Activated B cell treated with CpG ODN at 0.5 μM for 24 hours (primary cell): ENCODE measurements around the gene MAML2. TPM values are rescaled to one million over a fixed set of nuclear protein-coding genes. Genes with fewer than 3 reads are reported as not detected.

Source experiments
- ATAC-seq: fragments of 200-7000 bp; cut with Tn5 transposase; one replicate; pipeline ENCODE4 v1.10.0; 2021; ENCODE audit warnings: low read depth, mild to moderate bottlenecking, moderate library complexity
- CTCF ChIA-PET: fragments of 350-600 bp; sonication (Branson Sonifier 250); formaldehyde crosslinking; loops from one replicate; lab custom pipeline; 2021; ENCODE audit warnings: antibody characterized with exemption; lab: Charles Lee
- POLR2A ChIA-PET: fragments of 350-600 bp; sonication (Branson Sonifier 250); formaldehyde crosslinking; loops from one replicate; lab custom pipeline; 2021; ENCODE audit warnings: antibody characterized with exemption; lab: Charles Lee
- DNase-seq: peaks from one replicate; pipeline ENCODE4 v3.0.0; 2022
- H3K27ac Mint-ChIP-seq: one replicate; pipeline ENCODE4 v1.8.0; 2020; ENCODE audit warnings: mixed read lengths
- H3K27me3 Mint-ChIP-seq: one replicate; pipeline ENCODE4 v1.8.0; 2021; ENCODE audit warnings: mixed read lengths
- H3K36me3 Mint-ChIP-seq: one replicate; pipeline ENCODE4 v1.8.0; 2021; ENCODE audit warnings: low read depth, mixed read lengths
- H3K4me1 Mint-ChIP-seq: one replicate; pipeline ENCODE4 v1.8.0; 2021; ENCODE audit warnings: mixed read lengths
- H3K4me3 Mint-ChIP-seq: one replicate; pipeline ENCODE4 v1.8.0; 2020; ENCODE audit warnings: mild to moderate bottlenecking, mixed read lengths
- H3K9me3 Mint-ChIP-seq: one replicate; pipeline ENCODE4 v1.8.0; 2020; ENCODE audit warnings: mixed read lengths
- CTCF ChIP-seq: fragments of 200-600 bp; IDR thresholded peaks from one replicate; pipeline ENCODE4 v1.8.0; 2022; ENCODE audit warnings: antibody characterized with exemption, mild to moderate bottlenecking
- intact Hi-C: fragments of 100-400 bp; cut with micrococcal nuclease; formaldehyde crosslinking; loops from one replicate; pipeline ENCODE4 v1.15.1; 2024
- total RNA-seq: library from RNA; stranded (reverse); gene quantifications from 2 replicates; pipeline ENCODE4 v1.2.3, GENCODE V29; 2022

MAML2 gene
- total RNA-seq, 1 donor from 2014 or later: 24.8 TPM

- no peaks in the 10 kb centered on the region for H3K27me3 Mint-ChIP-seq
- intact Hi-C loops: no loop called here
- ChIA-PET POLR2A (interaction anchor here (0.8 to 1.7 kb wide), 2 partner anchors 20 to 144 kb away, joined by 3 to 4 read pairs; no protein-coding TSS in a partner anchor), CTCF (interaction anchor here (0.7 to 1.8 kb wide), 3 partner anchors 140 to 149 kb away, joined by 3 read pairs; partner anchors contain the start of gene MAML2)
- H3K36me3 Mint-ChIP-seq: peaks cover 5% of the 10 kb centered on the region
- H3K9me3 Mint-ChIP-seq: no peaks in the 10 kb centered on the region
- no peak overlapping the region for H3K4me3 Mint-ChIP-seq
- no peak for DNase-seq
- TF ChIP-seq CTCF: no peak
- H3K4me1 Mint-ChIP-seq: peaks cover 79% of the 10 kb centered on the region
- ATAC-seq: no peak
- peak overlapping the region; percentile 67 for H3K27ac Mint-ChIP-seq
Observed at GRCh38 chr11:96194581-96195374, 148.2 kb downstream of the MAML2 start.

DNA sequence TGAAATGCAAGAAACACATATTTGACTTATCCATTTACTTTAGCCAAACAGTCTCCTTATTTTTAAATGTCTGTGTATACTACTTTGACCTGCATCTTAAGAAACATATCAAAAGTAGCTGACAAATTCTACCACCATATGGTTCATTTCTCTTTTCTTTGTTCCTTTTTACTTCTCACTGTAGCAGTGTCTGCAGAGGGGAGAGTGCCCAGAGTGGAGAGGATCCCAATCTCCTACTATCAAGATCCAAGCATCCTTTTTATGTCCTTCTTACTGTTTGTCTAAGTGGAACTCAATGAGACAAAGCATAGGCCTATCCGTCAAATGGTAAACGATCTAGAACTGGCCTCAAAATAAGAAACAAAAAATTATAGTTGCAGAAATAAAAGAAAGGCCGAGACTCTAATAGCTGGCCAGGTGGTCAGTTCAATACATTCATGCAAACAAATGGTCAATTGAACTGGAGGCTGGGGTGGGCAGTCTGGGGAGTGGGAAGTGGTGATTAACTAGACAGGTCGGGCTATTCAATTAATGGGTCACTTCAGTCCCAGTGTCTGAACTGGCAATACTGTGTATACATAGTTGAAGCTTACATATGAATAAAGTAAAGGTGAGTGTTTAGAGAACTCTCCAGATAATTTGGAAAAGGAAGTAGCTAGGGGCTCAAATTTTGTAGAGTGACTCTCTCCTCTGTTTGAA is 149.1 kb downstream of the MAML2 start:
- H3K4me1 Mint-ChIP-seq: peaks cover 81% of the 10 kb centered on the region
- no peaks in the 10 kb centered on the region for H3K36me3 Mint-ChIP-seq
- ATAC-seq: no peak
- H3K9me3 Mint-ChIP-seq: no peaks in the 10 kb centered on the region
- peak overlapping the region; percentile 67 for H3K27ac Mint-ChIP-seq
- H3K27me3 Mint-ChIP-seq: no peaks in the 10 kb centered on the region
- ChIA-PET POLR2A (interaction anchor here (0.8 to 1.7 kb wide), 3 partner anchors 21 to 145 kb away, joined by 3 to 4 read pairs (median 3); no protein-coding TSS in a partner anchor), CTCF (interaction anchor here (1.2 to 1.8 kb wide), 3 partner anchors 139 to 150 kb away, joined by 3 to 7 read pairs (median 4); partner anchors contain the start of gene MAML2)
- DNase-seq: no peak
- H3K4me3 Mint-ChIP-seq: no peak overlapping the region
- intact Hi-C loops: no loop called here
- no peak for TF ChIP-seq CTCF

DNA sequence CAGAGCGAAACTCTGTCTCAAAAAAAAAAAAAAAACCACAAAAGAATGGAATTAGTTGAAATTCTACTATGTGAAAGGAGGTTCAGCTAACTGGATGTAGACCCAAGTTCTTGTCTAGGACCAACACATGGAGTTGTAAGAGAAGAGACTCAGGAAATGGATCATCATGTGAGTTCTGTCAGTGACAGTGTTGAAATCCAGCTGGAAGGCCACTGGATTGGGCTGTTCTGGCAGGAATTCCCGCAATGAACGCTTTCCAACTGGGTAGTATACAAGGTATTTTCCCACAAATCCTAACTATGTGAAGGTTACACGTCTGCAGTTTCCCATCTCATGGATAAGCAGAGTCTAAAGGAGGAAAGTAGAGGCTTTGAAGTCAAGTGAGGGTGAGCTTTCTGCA is 151.2 kb downstream of the MAML2 start:
- Mint-ChIP-seq H3K4me3 (no peak overlapping the region), H3K4me1 (peaks cover 79% of the 10 kb centered on the region), H3K36me3 (no peaks in the 10 kb centered on the region), H3K9me3 (no peaks in the 10 kb centered on the region), H3K27ac (no peak overlapping the region), H3K27me3 (no peaks in the 10 kb centered on the region)
- intact Hi-C loops: no loop called here
- no peak for TF ChIP-seq CTCF
- no peak for ATAC-seq
- DNase-seq: no peak
- ChIA-PET CTCF (no interaction called here), POLR2A (no interaction called here)

DNA sequence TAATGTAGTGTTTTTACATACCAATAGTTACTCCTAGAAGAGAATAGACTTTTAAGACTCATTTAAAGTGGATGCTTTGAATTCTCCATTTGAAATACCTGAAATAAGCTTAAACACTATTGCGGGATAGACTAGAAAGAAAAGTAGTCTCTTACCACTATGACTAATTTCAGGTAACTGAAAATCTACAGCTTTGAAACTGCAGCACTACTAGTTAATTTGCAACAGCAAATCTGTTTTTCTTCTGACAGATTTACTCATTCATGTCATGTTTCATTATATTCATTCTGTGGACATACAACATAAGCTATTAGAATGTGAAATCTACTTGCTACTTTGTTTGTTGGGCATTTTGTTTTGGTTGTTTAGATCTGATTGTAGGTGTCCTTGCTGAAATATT is 153.6 kb downstream of the MAML2 start:
- no peaks in the 10 kb centered on the region for H3K9me3 Mint-ChIP-seq
- POLR2A ChIA-PET: interaction anchor here (0.7 to 1.6 kb wide), 4 partner anchors 8 to 154 kb away, joined by 3 to 6 read pairs (median 3); partner anchors contain the start of gene MAML2

More for the DNA sequence above, 153.6 kb downstream of the MAML2 start:
- H3K36me3 Mint-ChIP-seq: no peaks in the 10 kb centered on the region
- no peak overlapping the region for H3K4me3 Mint-ChIP-seq
- peaks cover 76% of the 10 kb centered on the region for H3K4me1 Mint-ChIP-seq
- TF ChIP-seq CTCF: no peak
- no peaks in the 10 kb centered on the region for H3K27me3 Mint-ChIP-seq
- intact Hi-C loops: loop anchor here (2.0 to 5.0 kb wide), 2 partner anchors 47 to 153 kb away; partner anchors contain the start of gene MAML2
- H3K27ac Mint-ChIP-seq: peak overlapping the region; percentile 57
- no peak for DNase-seq
- no peak for ATAC-seq
- CTCF ChIA-PET: interaction anchor here (1.3 kb wide), 1 partner anchor 153 kb away, joined by 8 read pairs; the partner anchor contains the start of gene MAML2
